Hematopoietic multipotent progenitor cell treated with erythropoietin and hydrocortisone succinate and interleukin-3 and kit ligand, for 8 days (in vitro differentiated cells): Measurements from ENCODE around the gene GARIN5B.
"Not testable (repeated sequence)": the region's sequence is repeated elsewhere in the genome, so short reads cannot be mapped to it uniquely, and the experiment has no call there.

Experiments used
- DNase-seq: peaks from one replicate; pipeline ENCODE4 v3.0.0-alpha.2; 2015

GARIN5B gene

GRCh38 chr19:55346725-55347441 lies 16.2 kb downstream of the GARIN5B start:
- DNase-seq = no peak

- DNase-seq = peak; percentile 79
Measured at GRCh38 chr19:55345818-55346724, 17.0 kb downstream of the GARIN5B start.

DNA sequence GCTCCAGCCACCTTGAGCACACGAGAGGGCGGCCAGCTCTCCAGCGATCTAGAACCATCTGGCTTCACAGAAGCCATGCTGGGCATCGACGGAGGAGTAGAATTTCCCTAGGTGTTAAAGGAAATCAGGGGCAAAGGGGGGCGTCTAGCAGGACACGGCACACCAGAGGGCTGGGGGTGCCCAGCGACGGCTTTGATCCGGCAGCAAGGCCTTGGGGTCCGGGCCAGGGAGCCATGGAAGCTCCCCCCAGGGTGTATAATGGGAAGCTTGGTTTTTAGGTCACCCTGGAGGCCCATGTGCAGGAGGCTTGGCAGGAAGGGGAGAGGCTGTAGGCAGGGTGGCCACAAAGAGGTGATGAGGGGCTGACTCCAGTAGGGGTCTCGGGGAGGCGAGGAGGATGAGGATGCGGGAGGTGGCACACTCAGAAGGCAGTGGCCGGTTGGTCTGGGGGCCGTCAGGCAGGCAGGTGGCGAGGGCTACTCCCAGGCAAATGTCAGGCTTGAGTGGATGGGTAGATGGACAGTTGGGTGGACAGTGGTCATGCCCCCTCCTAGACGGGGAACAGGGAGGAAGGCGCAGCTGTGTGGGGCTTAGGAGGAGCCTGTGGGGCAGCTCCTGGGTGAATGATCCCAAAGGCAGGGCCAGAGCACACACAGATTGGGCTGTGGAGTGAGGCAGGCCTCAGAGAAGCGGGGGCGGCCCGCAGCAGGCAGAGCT lies 17.8 kb downstream of the GARIN5B start:
- DNase-seq = no peak

GRCh38 chr19:55344444-55344843 lies 18.6 kb downstream of the GARIN5B start:
- DNase-seq = peak; percentile 53

GRCh38 chr19:55341595-55342531 lies 21.2 kb downstream of the GARIN5B start:
- no peak for DNase-seq

DNA sequence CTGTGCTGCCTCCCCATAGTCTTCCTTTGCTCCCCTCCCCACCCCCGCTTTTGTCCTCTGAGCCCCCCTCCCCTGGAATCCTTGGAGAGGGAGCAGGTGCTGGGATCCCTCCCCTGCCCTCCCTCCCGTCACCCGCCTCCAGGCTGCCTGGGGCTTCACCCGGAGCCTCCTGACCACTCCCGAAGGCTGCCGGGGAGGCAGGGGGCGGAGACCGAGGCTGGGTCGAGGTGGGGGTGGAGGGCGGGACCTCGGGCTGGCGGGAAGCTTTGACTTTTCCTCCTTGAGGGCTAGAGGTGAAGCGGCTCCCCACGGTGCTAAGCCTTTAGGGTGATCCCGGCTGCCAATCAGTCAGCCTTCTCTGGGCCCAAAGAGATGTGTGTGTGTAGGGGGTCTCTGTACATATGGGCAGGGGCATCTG lies 21.9 kb downstream of the GARIN5B start:
- DNase-seq = peak; percentile 78

- DNase-seq = peak; percentile 23
Measured at GRCh38 chr19:55340784-55341147, 22.3 kb downstream of the GARIN5B start.

DNA sequence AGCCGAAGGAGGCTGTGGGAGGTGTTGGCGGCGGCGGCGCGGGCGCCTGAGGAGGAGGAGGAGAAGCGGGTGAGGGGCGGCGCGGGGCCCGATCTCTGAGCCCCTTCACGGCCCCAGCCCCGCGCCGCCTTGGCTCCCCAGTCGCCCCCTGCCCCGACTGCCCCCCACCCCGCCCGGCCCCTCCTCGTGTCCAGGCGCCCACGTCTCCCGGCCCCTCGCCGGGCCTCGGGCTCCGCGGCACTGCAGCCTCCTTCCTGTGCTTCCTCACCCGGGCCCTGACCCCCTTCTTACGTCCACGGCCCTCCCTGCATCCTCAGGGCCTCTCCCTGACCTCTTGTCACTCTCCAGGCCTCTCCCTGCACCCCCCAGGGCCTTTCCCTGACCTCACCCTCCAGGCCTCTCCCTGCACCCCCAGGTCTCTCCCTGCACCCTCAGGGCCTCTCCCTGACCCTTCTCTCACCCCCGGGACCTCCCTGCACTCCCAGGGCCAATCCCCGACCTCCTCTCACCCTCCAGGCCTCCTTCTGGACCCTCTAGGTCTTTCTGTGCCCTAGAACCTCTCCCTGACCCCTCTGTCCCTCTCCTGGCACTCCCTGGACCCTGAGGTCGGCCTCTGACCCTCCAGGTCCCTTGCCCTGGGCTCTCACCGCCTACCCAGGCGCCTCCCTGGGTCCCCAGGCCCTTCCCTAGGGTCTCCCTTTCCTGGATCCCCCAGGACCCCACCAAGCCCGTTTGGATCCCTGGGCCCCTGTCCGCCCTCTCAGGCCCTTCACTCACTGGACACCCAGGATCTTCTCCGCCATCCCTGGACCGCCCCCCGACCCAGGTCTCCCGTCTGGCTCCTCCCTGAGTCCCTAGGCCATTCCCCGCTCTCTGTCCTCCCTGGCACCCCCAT lies 22.9 kb downstream of the GARIN5B start:
- DNase-seq = peak; percentile 37

GRCh38 chr19:55339105-55339888 lies 23.8 kb downstream of the GARIN5B start, which contains the start of gene KMT5C:
KMT5C (plus strand) TSS chr19:55339876; CDS start chr19:55341937, 2,061 bp downstream.
- DNase-seq = peak; percentile 100

- DNase-seq = no peak
Measured at GRCh38 chr19:55336101-55336500, 27.0 kb downstream of the GARIN5B start.

DNA sequence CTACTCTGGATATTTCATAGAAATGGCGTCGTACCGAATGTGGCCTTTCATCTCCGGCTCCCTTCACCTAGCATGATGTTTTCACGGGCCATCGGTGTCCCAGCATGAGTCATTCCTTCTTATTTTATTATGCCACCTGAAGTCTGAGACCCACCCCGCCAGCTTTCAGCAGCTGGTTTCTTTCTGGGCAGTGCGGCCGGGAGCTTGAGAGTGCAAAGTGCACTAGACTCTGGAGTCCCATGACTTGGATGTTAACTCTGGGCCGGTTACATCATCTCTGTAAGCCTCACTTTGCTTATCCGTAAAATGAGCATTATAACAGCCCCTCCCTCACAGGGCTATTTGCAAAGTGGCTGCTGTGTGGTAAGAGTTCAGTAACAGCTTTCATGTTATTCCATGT lies 29.2 kb downstream of the GARIN5B start:
- DNase-seq = no peak

DNA sequence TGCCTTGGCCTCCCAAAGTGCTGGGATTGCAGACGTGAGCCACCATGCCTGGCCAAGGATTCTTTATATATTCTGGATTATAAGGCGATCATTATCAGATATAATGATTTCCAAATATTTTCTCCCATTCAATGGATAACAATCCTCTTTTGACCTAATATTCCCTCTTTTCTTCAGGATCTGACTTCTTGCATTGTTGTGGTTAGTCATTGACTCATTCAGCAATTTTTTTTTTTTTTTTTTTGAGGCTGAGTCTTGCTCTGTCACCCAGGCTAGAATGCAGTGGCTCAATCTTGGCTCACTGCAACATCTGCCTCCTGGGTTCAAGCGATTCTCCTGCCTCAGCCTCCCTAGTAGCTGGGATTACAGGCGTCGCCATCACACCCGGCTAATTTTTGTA lies 33.3 kb downstream of the GARIN5B start:
- DNase-seq = not testable (repeated sequence)

DNA sequence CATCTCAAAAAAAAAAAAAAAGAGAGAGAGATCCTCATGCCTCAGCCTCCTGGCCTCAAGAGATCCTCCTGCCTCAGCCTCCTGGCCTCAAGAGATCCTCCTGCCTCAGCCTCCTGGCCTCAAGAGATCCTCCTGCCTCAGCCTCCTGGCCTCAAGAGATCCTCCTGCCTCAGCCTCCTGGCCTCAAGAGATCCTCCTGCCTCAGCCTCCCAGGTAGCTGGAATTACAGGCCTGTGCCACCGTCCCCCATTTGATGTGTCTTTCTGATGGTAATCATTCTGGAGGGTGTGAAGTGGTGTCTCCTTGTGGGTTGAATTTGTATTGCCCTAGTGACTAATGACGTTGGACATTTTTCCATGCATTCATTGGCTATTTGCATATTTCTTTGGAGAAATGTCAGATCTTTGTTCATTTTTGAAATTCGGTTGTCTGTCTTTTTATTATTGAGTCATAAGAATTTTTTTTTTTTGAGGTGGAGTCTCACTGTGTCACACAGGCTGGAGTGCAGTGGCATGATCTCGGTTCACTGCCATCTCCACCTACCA lies 34.2 kb downstream of the GARIN5B start:
- DNase-seq = peak; percentile 28

DNA sequence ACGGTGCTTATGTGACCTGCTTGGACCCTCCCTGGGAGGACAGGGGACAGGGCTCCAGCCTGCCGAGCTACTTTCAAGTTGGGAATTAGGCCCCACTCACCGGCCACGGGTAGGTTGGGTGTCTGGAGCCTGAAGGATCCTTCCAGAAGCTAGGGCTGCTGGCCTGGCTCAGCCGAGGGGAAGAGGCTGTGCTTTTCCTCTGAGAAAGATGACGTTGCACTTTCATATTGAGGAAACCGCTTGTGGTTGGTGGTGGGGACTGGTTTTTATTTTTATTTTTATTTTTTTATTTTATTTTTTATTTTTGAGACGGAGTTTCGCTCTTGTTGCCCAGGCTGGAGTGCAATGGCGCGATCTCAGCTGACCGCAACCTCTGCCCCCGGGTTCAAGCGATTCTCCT lies 37.9 kb downstream of the GARIN5B start, which contains the start of gene TMEM150B:
Gene TMEM150B (minus strand): TSS at position 170 of the 400 bp plus-strand sequence. CDS start 4,305 bp downstream, outside the sequence.
- DNase-seq = peak; percentile 28

- no peak for DNase-seq
Measured at GRCh38 chr19:55324662-55325061, 38.4 kb downstream of the GARIN5B start.

DNA sequence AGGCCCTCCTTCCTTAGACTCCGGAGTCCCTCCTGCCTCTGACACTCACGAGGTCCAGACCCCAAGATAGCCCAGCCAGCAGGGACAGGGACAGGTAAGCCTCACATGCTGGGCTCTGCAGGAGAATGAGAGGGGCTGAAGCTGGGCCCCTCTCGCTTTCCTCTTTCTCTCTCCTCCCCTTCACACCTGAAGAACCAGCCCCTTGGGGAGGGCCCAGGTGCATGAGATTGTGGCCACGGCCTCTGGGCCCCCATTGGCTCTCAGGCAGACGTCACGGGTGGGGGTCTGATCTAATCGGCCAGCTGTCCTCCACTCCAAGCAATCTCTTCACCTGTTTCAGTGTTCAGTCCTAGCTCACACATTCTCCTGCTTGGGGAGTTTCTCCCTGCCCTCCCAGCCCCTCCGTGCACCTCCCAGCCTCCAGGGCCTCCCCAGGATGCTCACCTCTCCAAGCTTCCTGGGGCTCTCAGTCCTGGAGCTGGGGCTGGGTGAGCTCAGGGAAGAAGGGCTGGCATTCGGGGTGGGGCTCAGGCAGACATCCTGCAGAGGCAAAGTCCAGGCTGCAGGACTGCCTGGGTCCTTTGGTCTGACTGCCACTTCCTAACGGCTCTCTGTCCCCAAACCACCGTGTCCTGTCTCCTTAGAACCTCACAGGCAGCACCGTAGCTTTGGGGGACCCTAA lies 40.7 kb downstream of the GARIN5B start:
- no peak for DNase-seq

- DNase-seq = no peak
Measured at GRCh38 chr19:55321466-55322137, 41.5 kb downstream of the GARIN5B start.

DNA sequence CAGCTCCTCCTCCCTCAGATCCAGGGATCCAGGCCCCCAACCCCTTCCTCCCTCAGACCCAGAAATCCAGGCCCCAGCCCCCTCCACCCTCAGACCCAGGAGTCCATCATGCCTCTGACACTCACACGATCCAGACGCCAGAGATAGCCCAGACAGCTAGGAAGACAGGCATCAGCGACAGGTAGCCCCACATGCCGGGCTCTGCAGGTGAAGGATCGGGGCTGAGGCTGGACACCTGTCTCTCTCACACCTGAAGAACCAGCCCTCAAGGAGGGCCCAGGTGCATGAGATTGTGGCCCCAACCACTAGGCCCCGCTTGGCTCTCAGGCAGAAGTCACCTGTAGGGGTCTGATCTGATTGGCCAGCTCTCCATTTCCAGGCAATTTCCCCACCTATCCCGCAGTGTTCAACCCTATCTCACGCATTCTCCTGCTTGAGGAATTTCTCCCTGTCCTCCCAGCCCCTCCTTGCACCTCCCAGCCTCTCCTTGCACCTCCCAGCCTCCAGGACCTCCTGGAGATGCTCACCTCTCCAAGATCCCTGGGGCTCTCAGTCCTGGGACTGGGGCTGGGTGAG lies 42.1 kb downstream of the GARIN5B start:
- DNase-seq = no peak
